Choroid plexus epithelial cell (primary cell): ENCODE data around the gene C5orf24.
"Not testable (repeated sequence)": the region's sequence is repeated elsewhere in the genome, so short reads cannot be mapped to it uniquely, and the experiment has no call there.

Source experiments
- DNase-seq: peaks from one replicate; pipeline ENCODE4 v3.0.0-alpha.2; 2010; ENCODE audit warnings: low read depth
- H3K4me3 ChIP-seq: 2 replicates; pipeline ENCODE4 v1.5.1; 2011; ENCODE audit warnings: low read depth, mild to moderate bottlenecking, control low read depth, low read length, moderate library complexity
- CTCF ChIP-seq: conservative IDR thresholded peaks from 2 replicates; pipeline ENCODE4 v1.5.1; 2011; ENCODE audit warnings: low read depth, mild to moderate bottlenecking, control low read depth, inconsistent platforms, low read length, moderate library complexity

Gene C5orf24

GRCh38 chr5:134837530-134838181 lies 8.1 kb upstream of the C5orf24 start:
- no peak for TF ChIP-seq CTCF
- DNase-seq = peak; percentile 48
- no peak overlapping the region for H3K4me3 ChIP-seq

GRCh38 chr5:134838361-134838760 lies 7.4 kb upstream of the C5orf24 start:
- DNase-seq, H3K4me3 ChIP-seq: not testable (repeated sequence)

- no peak overlapping the region for H3K4me3 ChIP-seq
- TF ChIP-seq CTCF = no peak
- no peak for DNase-seq
These were observed 5.0 kb upstream of the C5orf24 start for GRCh38 chr5:134840811-134841210.

GRCh38 chr5:134844252-134844651 lies 1.5 kb upstream of the C5orf24 start:
- DNase-seq = no peak
- H3K4me3 ChIP-seq = no peak overlapping the region
- TF ChIP-seq CTCF = no peak

GRCh38 chr5:134845335-134845851 lies 375 bp upstream of the C5orf24 start:
- no peak for DNase-seq
- H3K4me3 ChIP-seq = peak overlapping the region; percentile 89
- no peak for TF ChIP-seq CTCF

GRCh38 chr5:134846641-134846960 lies 833 bp downstream of the C5orf24 start:
- peak; percentile 32 for DNase-seq
- no peak for TF ChIP-seq CTCF

GRCh38 chr5:134849434-134849933 lies 3.7 kb downstream of the C5orf24 start:
- not testable (repeated sequence) for H3K4me3 ChIP-seq, DNase-seq

More at GRCh38 chr5:134846641-134846960, 833 bp downstream of the C5orf24 start:
- H3K4me3 ChIP-seq = peak overlapping the region; percentile 89

GRCh38 chr5:134851307-134851923 lies 5.6 kb downstream of the C5orf24 start:
- peak; percentile 80 for TF ChIP-seq CTCF
- DNase-seq = peak; percentile 75
- H3K4me3 ChIP-seq = no peak overlapping the region

- DNase-seq, H3K4me3 ChIP-seq: not testable (repeated sequence)
These were observed 10.7 kb downstream of the C5orf24 start for GRCh38 chr5:134856465-134856864.
